NCI-H146 treated with DMSO at 0.1 percent for 48 hours (cell line): Measurements from ENCODE around the gene ALDH6A1.
"Not testable (repeated sequence)": the region's sequence is repeated elsewhere in the genome, so short reads cannot be mapped to it uniquely, and the experiment has no call there.

Experiments
- DNase-seq: peaks from one replicate; lab custom pipeline; 2025; ENCODE audit not compliant: unreplicated experiment; lab: John Stamatoyannopoulos, UW

Gene ALDH6A1

GRCh38 chr14:74084277-74085046 is at the start of gene ALDH6A1, which contains the start of gene LIN52:
Gene ALDH6A1, minus strand, starts transcription at chr14:74084453. Its CDS starts 59 bp downstream, at chr14:74084394.
Gene LIN52, plus strand, starts transcription at chr14:74084956. Its CDS starts 19 bp downstream, at chr14:74084975.
- peak; percentile 100 for DNase-seq

- DNase-seq: no peak
These were observed 43.4 kb upstream of the ALDH6A1 start for GRCh38 chr14:74127634-74128033.

GRCh38 chr14:74126315-74127013 is 42.2 kb upstream of the ALDH6A1 start:
- no peak for DNase-seq

- DNase-seq: not testable (repeated sequence)
These were observed 41.2 kb upstream of the ALDH6A1 start for GRCh38 chr14:74125487-74125886.

GRCh38 chr14:74111395-74112216 is 27.4 kb upstream of the ALDH6A1 start:
- DNase-seq: peak; percentile 20

GRCh38 chr14:74109369-74109768 is 25.1 kb upstream of the ALDH6A1 start:
- no peak for DNase-seq

- no peak for DNase-seq
These were observed 21.1 kb upstream of the ALDH6A1 start for GRCh38 chr14:74105381-74105780.

GRCh38 chr14:74089251-74090020 is 5.2 kb upstream of the ALDH6A1 start:
- DNase-seq: no peak

GRCh38 chr14:74085828-74086227 is 1.6 kb upstream of the ALDH6A1 start:
- no peak for DNase-seq

- no peak for DNase-seq
These were observed 889 bp upstream of the ALDH6A1 start for GRCh38 chr14:74085047-74085637.

GRCh38 chr14:74083784-74084276 is 423 bp downstream of the ALDH6A1 start:
- DNase-seq: no peak

GRCh38 chr14:74083161-74083560 is 1.1 kb downstream of the ALDH6A1 start:
- DNase-seq: no peak

- DNase-seq: no peak
These were observed 2.8 kb downstream of the ALDH6A1 start for GRCh38 chr14:74081491-74081890.

GRCh38 chr14:74080820-74081460 is 3.3 kb downstream of the ALDH6A1 start:
- DNase-seq: no peak

GRCh38 chr14:74077401-74077800 is 6.9 kb downstream of the ALDH6A1 start:
- DNase-seq: no peak

- no peak for DNase-seq
These were observed 18.3 kb downstream of the ALDH6A1 start for GRCh38 chr14:74065746-74066575.

GRCh38 chr14:74064883-74065282 is 19.4 kb downstream of the ALDH6A1 start:
- no peak for DNase-seq

- no peak for DNase-seq
These were observed 19.8 kb downstream of the ALDH6A1 start for GRCh38 chr14:74064426-74064825.

- DNase-seq: no peak
These were observed 21.5 kb downstream of the ALDH6A1 start for GRCh38 chr14:74062809-74063150.
